H4 (cell line): ENCODE measurements around the gene ANK3. TPM values are rescaled to one million over a fixed set of nuclear protein-coding genes. Genes with fewer than 3 reads are reported as not detected.

Source experiments
- DNase-seq: peaks from one replicate; pipeline ENCODE4 v3.0.0-alpha.2; 2015; ENCODE audit warnings: low spot score
- total RNA-seq: library from RNA; depleted of rRNA; stranded (reverse); fragments of >200 nt; shearing (Covaris generic); gene quantifications from 2 replicates; pipeline ENCODE4 v1.2.3, GENCODE V29; 2014

Gene ANK3
- total RNA-seq, 1 experiment from 2014 or later: 10.2 TPM

- no peak for DNase-seq
Observed at GRCh38 chr10:60377955-60378354, 11.7 kb downstream of the ANK3 start.

GRCh38 chr10:60377042-60377352 is 12.7 kb downstream of the ANK3 start:
- no peak for DNase-seq

GRCh38 chr10:60376221-60377041 is 13.2 kb downstream of the ANK3 start:
- DNase-seq: no peak

- DNase-seq: no peak
Observed at GRCh38 chr10:60375293-60376004, 14.2 kb downstream of the ANK3 start.

- DNase-seq: no peak
Observed at GRCh38 chr10:60374836-60375235, 14.8 kb downstream of the ANK3 start.

DNA sequence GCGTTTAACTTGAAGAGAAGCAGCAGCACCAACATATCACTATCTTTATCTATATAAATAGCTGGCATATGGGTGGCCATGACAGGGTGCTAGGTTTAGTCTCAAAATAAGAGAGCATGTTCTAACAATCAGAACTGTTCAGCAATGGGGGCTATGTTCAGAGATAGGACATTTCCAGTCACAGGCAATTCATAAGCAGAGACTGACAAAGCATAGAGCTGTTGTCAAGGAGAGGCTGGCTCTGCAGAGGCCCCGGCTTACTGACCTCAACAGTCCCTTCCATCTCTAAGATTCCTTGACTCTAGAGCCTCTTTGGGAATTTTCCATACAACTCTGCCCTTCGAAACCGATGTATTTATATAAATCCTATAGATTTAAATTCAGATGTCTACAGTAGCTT is 17.2 kb downstream of the ANK3 start:
- DNase-seq: no peak

- no peak for DNase-seq
Observed at GRCh38 chr10:60369547-60369930, 20.1 kb downstream of the ANK3 start.

DNA sequence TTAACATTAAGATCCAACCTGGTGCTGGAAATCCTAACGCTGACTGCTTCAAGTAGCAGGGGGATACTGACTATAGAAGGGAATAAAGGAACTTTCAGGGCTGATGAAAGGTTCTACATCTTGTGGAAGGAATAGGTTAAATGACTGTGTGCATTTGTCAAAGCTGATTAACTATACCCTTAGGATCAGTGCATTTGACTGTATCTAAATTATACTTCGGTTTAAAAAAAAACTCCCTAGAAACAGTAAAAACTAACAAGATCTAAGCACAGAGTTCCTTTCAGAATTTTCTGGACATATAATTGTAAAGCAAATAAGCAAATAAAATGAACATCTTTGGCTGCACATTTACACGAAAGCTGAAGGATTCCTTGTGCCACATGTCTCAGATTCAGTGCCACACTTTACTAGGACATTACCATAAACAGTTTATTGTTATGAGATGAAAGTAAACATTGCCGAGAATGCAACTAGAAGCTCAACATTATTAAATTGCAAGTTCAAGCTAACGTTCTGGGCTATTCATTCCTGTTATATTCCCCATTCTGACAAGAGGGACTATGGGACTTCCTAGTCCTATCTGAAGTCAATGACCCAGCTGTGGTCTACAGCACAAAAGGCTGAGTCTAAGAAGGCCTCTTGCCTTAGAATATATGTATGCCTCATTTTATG is 20.7 kb downstream of the ANK3 start:
- DNase-seq: no peak

DNA sequence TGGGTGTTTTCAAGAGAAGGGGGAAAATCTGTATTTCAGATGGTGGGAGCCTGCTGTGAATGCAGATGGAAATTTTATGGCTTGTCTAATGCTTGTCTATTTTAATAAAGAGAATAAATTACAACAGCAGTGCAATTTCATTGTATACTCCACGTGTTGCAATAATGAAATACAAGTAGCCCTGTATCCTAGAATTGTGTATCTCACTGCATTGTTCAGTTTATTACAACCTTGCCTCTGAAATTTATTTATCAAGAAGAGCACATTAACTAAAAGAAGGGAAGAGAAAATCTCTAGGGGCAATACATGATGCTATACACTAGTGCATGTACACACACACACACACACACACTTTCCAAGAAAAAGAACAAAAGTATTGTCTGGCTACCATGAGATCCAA is 21.8 kb downstream of the ANK3 start:
- DNase-seq: no peak

DNA sequence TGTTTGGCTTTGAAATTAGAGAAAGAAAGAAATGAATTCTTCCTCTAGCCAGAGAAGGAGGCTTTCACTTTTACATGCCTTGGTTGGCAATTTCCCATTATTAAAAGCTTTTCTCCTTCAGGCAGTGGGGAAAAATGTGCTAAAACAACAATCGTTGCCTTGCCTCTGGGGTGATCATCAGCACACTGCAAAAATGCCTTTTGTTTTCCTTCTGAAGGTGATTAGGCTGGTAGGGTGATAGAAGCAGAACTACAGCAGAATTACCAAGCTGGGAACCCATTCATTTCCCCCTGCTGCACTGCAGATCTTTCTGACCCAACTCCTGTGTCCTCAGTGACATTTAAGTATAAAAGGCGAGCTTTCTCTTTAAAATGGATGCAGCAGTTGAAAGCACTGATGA is 22.2 kb downstream of the ANK3 start:
- DNase-seq: no peak

DNA sequence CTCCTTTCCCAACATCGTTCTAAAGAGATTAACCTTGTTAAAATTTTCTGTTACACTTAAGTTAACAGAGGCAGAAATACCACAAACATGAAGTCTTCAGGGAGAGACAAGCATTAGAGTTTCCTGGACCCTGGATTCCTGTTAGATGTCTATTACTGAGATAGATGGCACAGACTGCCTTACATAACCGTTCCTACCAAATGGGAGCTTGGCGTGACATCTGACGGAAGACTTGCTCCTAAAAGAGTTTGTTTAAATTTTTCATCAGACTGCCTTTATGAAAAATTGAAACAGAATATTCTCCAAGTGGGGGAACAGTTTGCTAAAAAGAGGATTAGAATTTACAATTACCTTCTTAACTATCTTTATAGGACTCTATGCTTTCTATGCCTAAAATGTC is 22.7 kb downstream of the ANK3 start:
- DNase-seq: no peak

- no peak for DNase-seq
Observed at GRCh38 chr10:60363187-60363586, 26.5 kb downstream of the ANK3 start.

GRCh38 chr10:60362461-60362860 is 27.2 kb downstream of the ANK3 start:
- no peak for DNase-seq

- no peak for DNase-seq
Observed at GRCh38 chr10:60359066-60359465, 30.6 kb downstream of the ANK3 start.

DNA sequence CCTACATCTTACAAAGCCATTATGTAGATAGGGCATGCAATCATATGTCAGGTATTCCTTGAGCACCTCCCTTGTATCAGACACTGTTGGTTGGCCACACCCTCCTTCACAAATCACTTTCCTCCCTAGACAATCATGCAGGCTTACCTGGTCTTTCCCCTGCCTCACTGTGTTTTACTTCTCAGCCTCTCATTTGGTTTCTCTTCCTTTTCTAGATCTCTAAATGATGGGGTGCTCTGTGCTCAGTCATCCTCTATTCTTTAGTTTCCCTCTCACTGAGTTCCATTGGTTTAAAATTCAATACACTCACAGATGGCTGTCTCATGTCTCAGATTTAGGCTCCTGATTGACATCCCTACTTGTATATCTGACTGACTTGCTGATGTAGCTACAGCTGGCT is 31.4 kb downstream of the ANK3 start:
- no peak for DNase-seq

- no peak for DNase-seq
Observed at GRCh38 chr10:60353519-60354258, 36.0 kb downstream of the ANK3 start.

DNA sequence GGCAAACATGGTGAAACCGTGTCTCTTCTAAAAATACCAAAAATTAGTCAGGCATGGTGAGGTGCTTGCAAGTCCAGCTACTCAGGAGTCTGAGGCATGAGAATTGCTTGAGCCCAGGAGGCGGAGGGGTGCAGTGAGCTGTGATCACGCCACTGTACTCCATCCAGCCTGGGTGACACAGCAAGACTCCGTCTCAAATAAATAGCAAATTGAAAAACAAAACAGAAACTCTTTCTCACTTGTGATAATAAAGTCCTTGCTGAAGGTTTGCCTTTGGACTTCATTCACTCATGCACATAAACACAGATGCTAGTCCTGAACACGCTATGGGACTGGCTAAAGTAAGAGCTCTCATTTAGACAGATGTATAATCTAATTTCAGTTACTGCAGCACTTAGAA is 37.6 kb downstream of the ANK3 start:
- no peak for DNase-seq

DNA sequence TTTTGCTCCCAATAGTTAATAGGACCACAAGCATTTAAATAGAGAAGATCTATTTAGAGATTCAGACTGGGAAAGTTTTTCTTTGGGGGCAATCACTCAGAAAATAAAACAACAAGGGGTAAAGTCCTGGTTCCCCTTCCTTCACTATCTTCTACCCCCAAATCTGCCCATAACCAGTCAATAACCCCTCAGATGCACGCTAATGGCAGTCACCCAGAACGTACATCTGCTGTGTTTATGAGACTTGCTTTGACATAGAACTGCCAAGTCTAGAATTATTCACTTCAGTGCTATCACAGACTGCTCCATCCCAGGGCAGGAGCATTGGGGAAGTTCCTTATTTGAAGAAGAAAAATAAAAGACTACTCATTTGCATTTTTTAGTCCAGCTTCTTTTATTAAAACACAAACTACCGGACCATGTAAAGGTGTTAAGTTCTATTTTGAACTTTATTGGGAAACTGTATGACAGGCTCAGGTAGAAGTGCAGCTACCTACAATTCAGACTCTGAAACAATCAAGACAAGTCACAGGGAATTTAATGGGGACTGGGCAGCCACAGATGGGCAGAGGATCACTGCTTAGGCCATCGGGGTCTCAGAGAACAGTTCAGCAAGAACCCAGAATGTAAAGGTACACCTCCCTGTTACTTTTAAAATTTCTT is 38.4 kb downstream of the ANK3 start:
- no peak for DNase-seq

- no peak for DNase-seq
Observed at GRCh38 chr10:60350400-60350799, 39.3 kb downstream of the ANK3 start.

DNA sequence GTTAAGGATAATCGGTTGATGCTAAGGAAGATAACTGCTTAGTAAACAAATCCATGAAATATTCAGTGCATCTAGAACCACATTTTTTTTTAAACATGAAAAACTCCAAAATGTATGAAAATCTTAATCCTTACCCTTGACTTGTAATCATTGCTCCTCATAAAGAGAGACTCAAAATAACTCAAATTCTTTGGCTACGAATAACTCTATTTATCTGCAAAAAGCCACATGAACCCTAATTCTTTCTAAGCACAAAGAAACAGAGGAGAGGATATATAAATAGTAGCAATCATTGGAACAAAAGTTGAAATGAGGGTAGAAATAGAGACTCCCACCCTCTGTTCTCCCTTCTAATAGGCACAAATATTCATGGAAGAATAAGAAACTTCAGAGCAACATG is 40.2 kb downstream of the ANK3 start:
- DNase-seq: no peak

DNA sequence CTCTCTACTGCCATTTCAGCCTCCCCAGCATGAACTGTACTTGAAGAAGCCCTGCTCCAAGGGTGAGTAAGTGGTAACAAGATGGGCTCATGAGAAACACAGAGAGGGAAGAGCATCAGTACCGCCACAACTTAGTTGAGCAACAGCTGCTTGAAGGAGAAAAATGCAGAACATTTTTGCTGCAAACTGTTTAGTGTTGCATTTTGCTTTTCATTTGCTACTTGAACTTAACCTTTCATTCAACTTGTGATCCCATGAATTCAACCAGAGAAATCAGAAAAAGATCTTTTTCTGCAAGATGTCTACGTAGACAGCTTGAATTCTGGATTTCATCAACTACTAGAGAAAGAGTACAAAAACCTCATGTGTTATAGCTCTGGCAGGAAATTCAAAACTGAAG is 40.7 kb downstream of the ANK3 start:
- DNase-seq: no peak

GRCh38 chr10:60347270-60347669 is 42.4 kb downstream of the ANK3 start:
- no peak for DNase-seq
